Measurements from ENCODE around the gene C14orf39. TPM values are rescaled to one million over a fixed set of nuclear protein-coding genes. Genes with fewer than 3 reads are reported as not detected.
"Not testable (repeated sequence)": the region's sequence is repeated elsewhere in the genome, so short reads cannot be mapped to it uniquely, and the experiment has no call there.

The C14orf39 gene
- total RNA-seq, 4 donors from 2014 or later: not detected

- H3K4me3 ChIP-seq (ENCODE audit: low read depth, poor library complexity, severe bottlenecking): no peak overlapping the region
- no peak for DNase-seq (ENCODE audit: low spot score in 2 of 2)
- WGBS, 2 donors: 86 to 89% methylated on average over 5 of the region's 5 CpGs
- intact Hi-C loops (cut with DNase I; ENCODE audit: low total_unique reads): no loop called here
- TF ChIP-seq POLR2A (IDR thresholded peaks at IDR 0.05) (no peak), CTCF (IDR thresholded peaks at IDR 0.05) (no peak)
Observed at GRCh38 chr14:60420050-60420449, 65.8 kb downstream of the C14orf39 start.

- DNase-seq (ENCODE audit: low spot score in 2 of 2); H3K4me3 ChIP-seq (ENCODE audit: low read depth, poor library complexity, severe bottlenecking); intact Hi-C loops (cut with DNase I; ENCODE audit: low total_unique reads): not testable (repeated sequence)
- 93 to 95% methylated on average over 22 of the region's 22 CpGs for WGBS, 2 donors
Observed at GRCh38 chr14:60397550-60397949, 88.3 kb downstream of the C14orf39 start.

- DNase-seq (ENCODE audit: low spot score in 2 of 2): no peak
Observed at GRCh38 chr14:60396718-60397343, 89.0 kb downstream of the C14orf39 start.

More at GRCh38 chr14:60396718-60397343, 89.0 kb downstream of the C14orf39 start:
- TF ChIP-seq POLR2A (IDR thresholded peaks at IDR 0.05): no peak
- no peak for TF ChIP-seq CTCF (IDR thresholded peaks at IDR 0.05)
- H3K4me3 ChIP-seq (ENCODE audit: low read depth, poor library complexity, severe bottlenecking): no peak overlapping the region
- 57 to 64% methylated on average over 2 of the region's 2 CpGs for WGBS, 2 donors
- intact Hi-C loops (cut with DNase I; ENCODE audit: low total_unique reads): no loop called here

Other genes with a start within 250 kb of the C14orf39 start
- 10 to 100 TPM; 36.5 to 48.7 (median 42.8) TPM for gene PPM1A, start 236.8 kb downstream of the C14orf39 start, total RNA-seq
- not detected for gene SIX6, start 23.1 kb upstream of the C14orf39 start, total RNA-seq
- 1 to 10 TPM in 2 of 4 donors, under 1 TPM in 1, not detected in 1; 0.21 to 1.2 (median 1.0) TPM for gene SIX1, start 163.4 kb upstream of the C14orf39 start, total RNA-seq
- under 1 TPM; 0.38 to 0.98 (median 0.60) TPM for gene SIX4, start 238.3 kb upstream of the C14orf39 start, total RNA-seq
- 10 to 100 TPM in 2 of 4 donors, 1 to 10 TPM in 2; 8.4 to 25.4 (median 16.7) TPM for gene MNAT1, start 248.7 kb upstream of the C14orf39 start, total RNA-seq

Measured in lower leg skin (tissue), 4 donors.